ENCODE data around the gene SPOCK1. TPM values are rescaled to one million over a fixed set of nuclear protein-coding genes. Genes with fewer than 3 reads are reported as not detected.

Gene SPOCK1
- total and polyA plus RNA-seq, 2 donors (not counting 3 experiments of a cell fraction or from before 2014, with no cell fraction given): 144 to 280 TPM

DNA sequence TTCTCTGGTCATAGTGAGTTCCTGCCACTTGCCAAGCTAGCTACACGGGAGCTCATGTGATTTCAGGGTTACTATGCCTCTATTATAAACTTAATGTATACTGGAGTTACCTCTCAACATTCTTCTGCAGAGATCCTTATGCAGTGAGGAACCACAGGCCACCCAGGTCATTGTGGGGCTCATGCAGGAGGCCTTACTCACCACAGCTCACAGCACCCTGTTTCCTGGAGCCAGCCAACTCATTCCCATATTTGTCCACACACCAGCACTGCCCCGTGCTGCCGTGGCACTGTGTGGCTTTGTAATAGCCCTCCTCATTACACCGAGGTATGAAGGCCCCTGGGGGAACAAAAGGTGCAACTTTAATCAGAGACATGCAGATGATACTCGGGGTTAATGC, 520.0 kb downstream of the SPOCK1 start:
- BruUV-seq (replicated peaks): no TSS peak
- no peak for FAIRE-seq
- POLR2A ChIA-PET: no interaction called here

More for the DNA sequence above, 520.0 kb downstream of the SPOCK1 start:
- dilution Hi-C loops (cut with MboI; ENCODE audit: extremely low pct_ligation_motif_present, low sequenced_read_pairs) (no loop called here), intact Hi-C loops (cut with micrococcal nuclease) (no loop called here)
- Histone ChIP-seq H2AFZ (ENCODE audit: low read depth, low read length) (no peak overlapping the region), H3K79me2 (ENCODE audit: control insufficient read depth, insufficient read depth, low read length) (no peaks in the 10 kb centered on the region), H3K4me2 (ENCODE audit: insufficient read depth, low read length) (no peak overlapping the region), H3K4me1 (ENCODE audit: control insufficient read depth, extremely low read depth, insufficient read depth, low read length) (no peaks in the 10 kb centered on the region), H3K36me3 (ENCODE audit: control insufficient read depth in 2 of 2, extremely low read depth in 1 of 2, insufficient read depth in 2 of 2, low read length in 2 of 2) (peaks cover 0 to 12% of the 10 kb centered on the region in 2 experiments), H3K27ac (ENCODE audit: insufficient read depth, low read depth, low read length) (no peak overlapping the region), H3K27me3 (ENCODE audit: control insufficient read depth in 2 of 2, insufficient read depth in 2 of 2, low read length in 2 of 2) (no peaks in the 10 kb centered on the region), H4K20me1 (replicated peaks; ENCODE audit: control insufficient read depth, extremely low read depth, insufficient read depth, low read length) (no peaks in the 10 kb centered on the region), H3K9ac (replicated peaks; ENCODE audit: extremely low read depth, insufficient read depth, low read length) (no peak overlapping the region), H3K4me3 (replicated peaks in 1 of 3; ENCODE audit: insufficient read depth in 1 of 3, low read depth in 1 of 3, low read length in 3 of 3) (no peak overlapping the region), H3K9me3 (replicated peaks; ENCODE audit: control insufficient read depth, insufficient read depth, low read length) (no peaks in the 10 kb centered on the region), H3K9me1 (replicated peaks; ENCODE audit: control insufficient read depth, extremely low read depth, insufficient read depth, low read length) (no peaks in the 10 kb centered on the region)
- TF ChIP-seq JUN (IDR thresholded peaks at IDR 0.05; ENCODE audit: borderline replicate concordance, insufficient read depth, insufficient read length, low read depth) (no peak), MYC (IDR thresholded peaks at IDR 0.05; ENCODE audit: low read depth, low read length) (no peak), FOS (IDR thresholded peaks at IDR 0.05; ENCODE audit: borderline replicate concordance, insufficient read depth, low read length) (no peak), POLR2A (IDR thresholded peaks at IDR 0.05; ENCODE audit: low read depth, low read length) (no peak), EZH2 (IDR thresholded peaks at IDR 0.05; ENCODE audit: borderline replicate concordance, low read depth, low read length, severe bottlenecking) (no peak), POLR2AphosphoS5 (IDR thresholded peaks at IDR 0.05; ENCODE audit: insufficient read depth, low read depth, low read length) (no peak), GATA2 (IDR thresholded peaks at IDR 0.05; ENCODE audit: insufficient read depth, insufficient read length, low read depth, low read length) (no peak)
- TF ChIP-seq, protein P1, sequence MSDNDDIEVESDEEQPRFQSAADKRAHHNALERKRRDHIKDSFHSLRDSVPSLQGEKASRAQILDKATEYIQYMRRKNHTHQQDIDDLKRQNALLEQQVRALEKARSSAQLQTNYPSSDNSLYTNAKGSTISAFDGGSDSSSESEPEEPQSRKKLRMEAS (IDR thresholded peaks at IDR 0.05; ENCODE audit: insufficient read depth, insufficient read length): no peak
- TF ChIP-seq, protein P2, sequence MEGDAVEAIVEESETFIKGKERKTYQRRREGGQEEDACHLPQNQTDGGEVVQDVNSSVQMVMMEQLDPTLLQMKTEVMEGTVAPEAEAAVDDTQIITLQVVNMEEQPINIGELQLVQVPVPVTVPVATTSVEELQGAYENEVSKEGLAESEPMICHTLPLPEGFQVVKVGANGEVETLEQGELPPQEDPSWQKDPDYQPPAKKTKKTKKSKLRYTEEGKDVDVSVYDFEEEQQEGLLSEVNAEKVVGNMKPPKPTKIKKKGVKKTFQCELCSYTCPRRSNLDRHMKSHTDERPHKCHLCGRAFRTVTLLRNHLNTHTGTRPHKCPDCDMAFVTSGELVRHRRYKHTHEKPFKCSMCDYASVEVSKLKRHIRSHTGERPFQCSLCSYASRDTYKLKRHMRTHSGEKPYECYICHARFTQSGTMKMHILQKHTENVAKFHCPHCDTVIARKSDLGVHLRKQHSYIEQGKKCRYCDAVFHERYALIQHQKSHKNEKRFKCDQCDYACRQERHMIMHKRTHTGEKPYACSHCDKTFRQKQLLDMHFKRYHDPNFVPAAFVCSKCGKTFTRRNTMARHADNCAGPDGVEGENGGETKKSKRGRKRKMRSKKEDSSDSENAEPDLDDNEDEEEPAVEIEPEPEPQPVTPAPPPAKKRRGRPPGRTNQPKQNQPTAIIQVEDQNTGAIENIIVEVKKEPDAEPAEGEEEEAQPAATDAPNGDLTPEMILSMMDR (IDR thresholded peaks at IDR 0.05; ENCODE audit: extremely low read depth in 1 of 2, insufficient read depth in 1 of 2, low read depth in 1 of 2, low read length in 2 of 2): no peak
- DNase-seq (ENCODE audit: low read depth, low spot score): no peak
- CTCF ChIA-PET: interaction anchor here (1.3 kb wide), 1 partner anchor 18 kb away, joined by 3 read pairs; no protein-coding TSS in a partner anchor

All from endothelial cell of umbilical vein (primary cell).